Measurements from ENCODE around the gene CEP83.
"Not testable (repeated sequence)": the region's sequence is repeated elsewhere in the genome, so short reads cannot be mapped to it uniquely, and the experiment has no call there.

CEP83 gene

GRCh38 chr12:94374124-94374523 is 85.5 kb downstream of the CEP83 start:
- no peak for DNase-seq

- no peak for DNase-seq
Observed at GRCh38 chr12:94372461-94372860, 87.2 kb downstream of the CEP83 start.

DNA sequence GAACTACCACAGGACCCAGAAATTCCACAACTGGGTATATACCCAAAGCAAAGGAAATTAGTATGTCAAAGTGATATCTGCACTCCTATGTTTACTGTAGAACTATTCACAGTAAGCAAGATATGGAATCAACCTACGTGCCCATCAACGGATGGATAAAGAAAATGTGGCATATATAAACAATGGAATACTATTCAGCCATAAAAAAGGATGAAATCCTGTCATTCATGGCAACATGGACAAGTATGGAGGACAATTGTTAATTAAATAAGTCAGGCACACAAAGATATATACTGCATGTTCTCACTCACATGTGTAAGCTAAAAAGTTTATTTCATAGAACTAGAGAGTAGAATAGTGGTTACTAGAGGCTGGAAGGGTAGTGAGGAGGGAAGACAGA is 97.0 kb downstream of the CEP83 start:
- DNase-seq, result no peak

DNA sequence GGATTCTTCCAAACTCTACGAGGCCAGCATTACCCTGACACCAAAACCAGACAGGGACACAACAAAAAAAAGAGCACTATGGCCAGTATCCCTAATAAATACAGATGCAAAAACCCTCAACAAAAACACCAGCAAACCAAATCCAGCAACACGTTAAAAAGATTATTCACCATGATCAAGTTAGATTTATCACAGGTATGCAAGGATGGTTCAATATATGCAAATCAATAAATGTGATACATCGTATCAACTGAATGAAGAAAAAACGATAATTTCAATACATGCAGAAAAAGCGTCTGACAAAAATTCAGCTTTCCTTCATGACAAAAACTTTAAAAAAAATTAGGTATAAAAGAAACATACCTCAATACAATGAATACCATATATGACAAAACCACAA is 99.9 kb downstream of the CEP83 start:
- DNase-seq, result no peak

DNA sequence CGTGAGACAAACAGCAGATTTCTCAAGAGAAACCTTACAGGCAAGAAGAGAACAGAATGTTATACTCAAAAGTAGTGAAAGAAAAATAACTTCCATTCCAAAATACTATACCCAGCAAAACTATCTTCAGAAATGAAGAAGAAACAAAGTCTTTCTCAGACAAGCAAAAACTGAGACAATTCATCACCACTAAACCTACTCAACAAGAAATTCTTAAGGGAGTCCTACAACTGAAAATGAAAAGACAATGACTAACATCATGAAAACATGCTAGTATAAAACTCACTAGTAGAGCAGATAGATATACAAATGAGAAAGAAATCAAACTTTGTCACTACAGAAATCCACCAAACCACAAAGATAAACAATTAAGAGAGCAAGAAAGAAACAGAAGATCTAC is 106.5 kb downstream of the CEP83 start:
- no peak for DNase-seq

DNA sequence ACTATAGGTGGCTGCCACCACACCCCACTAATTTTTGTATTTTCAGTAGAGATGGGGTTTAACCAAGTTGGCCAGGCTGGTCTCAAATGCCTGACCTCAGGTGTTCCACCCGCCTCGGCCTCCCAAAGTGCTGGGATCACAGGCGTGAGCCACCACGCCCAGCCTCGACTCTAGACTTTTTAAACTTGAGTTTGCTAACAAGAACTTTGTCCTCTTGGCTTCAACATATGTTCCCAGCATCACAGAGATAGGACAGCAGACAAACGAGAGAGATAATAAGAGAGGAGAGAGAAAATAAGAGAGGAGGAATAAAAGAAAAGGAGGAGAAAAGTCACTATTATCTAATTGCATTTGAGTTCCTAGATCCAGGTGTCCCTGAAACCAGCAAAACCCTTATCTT is 119.1 kb downstream of the CEP83 start:
- DNase-seq, result no peak

DNA sequence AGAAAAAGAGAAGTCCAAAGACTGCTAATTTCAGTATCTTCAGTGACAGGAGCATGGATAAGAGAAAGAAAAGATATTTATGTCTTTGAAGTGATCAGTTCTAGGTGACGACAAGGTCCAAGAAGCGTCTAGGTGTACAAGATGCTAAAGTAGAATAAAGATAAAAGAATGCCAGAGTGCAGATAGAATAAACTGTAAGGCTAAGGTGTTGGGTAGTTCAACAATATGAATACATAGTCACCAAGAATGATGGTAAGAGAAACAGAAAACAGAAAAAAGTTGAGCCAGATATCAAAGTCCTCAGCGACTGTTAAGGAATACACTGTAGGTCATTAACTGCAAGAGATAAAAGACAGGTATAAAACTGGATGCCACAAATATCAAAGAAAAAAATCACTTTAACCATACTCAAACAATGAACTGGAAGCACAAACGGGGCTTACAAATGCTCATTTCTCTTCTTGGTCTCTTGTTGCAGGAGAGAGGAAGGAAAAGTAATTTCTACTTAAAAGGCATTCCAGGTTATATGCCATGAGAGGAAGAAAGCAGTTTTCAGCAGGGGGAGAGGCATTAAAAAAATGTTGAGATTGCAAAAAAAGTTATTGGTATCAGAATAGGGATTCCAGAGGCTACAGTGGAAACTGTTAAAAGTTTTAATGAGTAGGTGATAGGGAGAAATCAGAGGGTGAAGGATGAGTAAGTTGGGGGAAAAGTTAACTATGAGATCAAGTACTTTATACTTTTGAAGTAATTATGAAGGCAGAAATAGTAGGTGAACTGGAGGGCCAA is 121.5 kb downstream of the CEP83 start:
- no peak for DNase-seq

- no peak for DNase-seq
Observed at GRCh38 chr12:94336211-94336925, 123.3 kb downstream of the CEP83 start.

DNA sequence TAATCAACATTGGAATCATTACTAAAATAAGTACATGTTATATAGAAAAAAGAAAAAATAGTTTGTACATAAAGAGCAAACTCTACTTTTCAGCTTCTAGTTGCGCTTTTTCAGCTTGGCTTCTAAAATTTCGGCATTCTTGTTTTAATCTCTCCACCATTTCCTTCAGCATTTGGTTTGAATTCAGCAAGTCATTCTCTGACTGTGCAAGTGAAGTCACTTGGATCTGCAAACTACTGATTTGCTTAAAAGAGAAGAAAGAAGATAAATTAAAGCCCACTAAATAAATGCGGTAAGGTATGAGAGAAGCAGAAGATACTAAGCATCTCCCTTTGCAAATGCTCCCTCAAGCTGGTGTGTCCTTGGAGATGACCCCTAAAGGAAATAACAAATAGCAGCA is 126.3 kb downstream of the CEP83 start:
- no peak for DNase-seq

GRCh38 chr12:94329366-94329765 is 130.3 kb downstream of the CEP83 start:
- DNase-seq, result no peak

DNA sequence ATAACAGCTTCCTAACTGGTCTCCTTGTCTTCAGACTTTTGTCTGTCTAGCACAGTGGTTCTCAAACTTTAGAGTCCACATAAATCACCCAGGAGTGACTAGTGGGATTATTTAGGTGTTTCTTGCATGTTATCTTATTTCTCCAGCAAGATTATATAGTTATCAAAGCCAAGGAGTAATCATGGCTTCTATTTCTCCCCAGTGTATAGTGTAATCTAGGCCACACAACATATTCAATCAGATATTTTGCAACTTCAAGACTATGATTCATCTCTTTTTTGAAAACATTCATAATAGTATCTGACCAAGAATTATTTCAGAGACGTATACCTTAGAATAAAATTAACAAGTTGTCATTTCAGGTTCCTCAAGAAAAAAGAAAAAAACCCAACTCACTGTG is 131.9 kb downstream of the CEP83 start:
- DNase-seq, result no peak

DNA sequence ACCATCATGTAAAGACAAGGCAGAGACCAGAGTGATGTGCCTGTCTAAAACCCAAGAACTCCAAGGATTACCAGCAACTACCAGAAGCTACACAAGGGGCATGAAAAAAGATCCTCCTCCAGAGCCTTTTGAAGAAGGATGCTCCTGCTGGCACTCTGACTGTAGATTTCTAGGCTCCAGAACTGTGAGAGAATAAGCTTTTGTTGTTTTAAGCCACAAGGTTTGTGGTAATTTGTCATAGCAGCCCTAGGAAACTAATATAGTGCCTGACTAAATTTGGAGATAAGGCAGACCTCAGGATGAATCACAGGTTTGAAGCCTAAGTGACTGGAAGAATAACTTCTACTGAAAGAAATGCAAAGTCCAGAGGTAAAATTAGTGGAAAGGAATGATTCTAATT is 132.9 kb downstream of the CEP83 start:
- no peak for DNase-seq

DNA sequence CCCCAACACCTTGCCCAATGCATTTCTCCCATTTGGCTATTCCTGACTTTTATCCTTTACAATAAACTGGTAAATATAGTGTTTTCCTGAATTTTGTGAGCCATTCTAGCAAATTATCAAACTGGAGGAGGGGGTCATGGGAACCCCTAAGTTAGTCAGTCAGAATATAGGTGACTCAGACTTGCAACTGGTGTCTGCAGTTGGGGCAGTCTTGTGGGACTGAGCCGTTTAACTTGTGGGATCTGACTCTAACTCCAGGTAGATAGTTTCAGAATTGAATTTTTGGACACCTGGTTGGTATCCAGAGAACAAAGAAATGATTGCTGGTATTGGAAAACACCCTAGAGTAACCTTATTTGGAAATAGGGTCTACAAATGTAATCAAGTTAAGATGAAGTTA is 133.4 kb downstream of the CEP83 start:
- DNase-seq, result no peak

- DNase-seq, result no peak
Observed at GRCh38 chr12:94322346-94322745, 137.3 kb downstream of the CEP83 start.

DNA sequence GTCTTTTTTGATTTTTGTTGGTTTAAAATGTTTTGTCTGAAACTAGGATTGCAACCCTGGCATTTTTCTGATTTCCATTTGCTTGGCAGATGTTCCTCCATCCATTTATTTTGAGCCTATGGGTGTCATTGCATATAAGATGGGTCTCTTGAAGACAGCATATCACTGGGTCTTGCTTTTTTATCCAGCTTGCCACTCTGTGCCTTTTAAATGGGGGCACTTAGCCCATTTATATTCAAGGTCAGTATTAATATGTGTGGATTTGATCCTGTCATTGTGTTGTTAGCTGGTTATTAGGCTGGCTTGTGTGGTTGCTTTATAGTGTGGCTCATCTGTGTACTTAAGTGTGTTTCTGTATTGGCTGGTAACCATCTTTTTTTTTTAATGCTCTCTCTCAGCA is 139.6 kb downstream of the CEP83 start:
- no peak for DNase-seq

DNA sequence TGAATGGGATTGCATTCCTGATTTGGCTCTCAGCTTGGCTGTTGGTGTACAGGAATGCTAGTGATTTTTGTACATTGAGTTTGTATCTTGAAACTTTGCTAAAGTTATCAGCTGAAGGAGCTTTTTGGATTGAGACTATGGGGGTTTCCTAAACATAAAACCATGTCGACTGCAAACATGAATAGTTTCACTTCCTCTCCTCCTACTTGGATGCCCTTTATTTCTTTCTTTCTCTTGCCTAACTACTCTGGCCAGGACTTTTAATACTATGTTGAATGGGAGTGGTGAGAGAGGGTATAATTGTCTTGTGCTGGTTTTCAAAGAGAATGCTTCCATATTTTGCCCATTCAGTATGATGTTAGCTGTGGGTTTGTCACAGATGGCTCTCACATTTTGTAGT is 141.5 kb downstream of the CEP83 start:
- no peak for DNase-seq

DNA sequence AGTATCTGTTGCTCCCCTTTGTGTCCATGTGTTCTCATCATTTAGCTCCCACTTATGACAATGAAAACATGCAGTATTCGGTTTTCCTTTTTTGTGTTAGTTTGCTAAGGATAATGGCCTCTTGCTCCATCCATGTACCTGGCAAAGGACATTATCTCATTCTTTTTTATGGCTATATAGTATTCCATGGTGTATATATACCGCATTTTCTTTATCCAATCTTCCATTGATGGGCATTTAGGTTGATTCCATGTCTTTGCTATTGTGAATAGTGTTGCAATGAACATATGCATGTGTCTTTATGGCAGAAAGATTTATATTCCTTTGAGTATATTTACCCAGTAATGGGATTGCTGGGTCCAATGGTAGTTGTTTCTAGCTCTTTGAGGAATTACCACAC is 143.1 kb downstream of the CEP83 start:
- DNase-seq, result not testable (repeated sequence)

DNA sequence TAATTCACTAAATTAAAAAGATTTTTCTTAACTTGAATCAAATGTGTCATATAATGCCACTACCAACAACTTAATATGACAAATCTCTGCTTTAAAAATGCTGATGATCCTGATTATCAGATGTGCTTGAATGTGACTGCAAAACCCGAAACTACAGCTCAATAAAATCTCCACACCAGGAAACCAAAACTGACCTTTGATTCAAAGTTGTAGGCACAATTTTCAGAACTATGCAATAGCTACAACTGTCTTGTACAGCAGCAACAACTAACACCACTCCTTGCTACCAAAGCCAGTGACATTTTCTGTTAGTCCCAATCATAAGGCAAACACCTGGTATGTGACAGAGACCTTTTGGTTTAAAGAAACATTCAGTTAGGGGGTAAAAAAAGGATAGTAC is 147.3 kb downstream of the CEP83 start:
- DNase-seq, result no peak

DNA sequence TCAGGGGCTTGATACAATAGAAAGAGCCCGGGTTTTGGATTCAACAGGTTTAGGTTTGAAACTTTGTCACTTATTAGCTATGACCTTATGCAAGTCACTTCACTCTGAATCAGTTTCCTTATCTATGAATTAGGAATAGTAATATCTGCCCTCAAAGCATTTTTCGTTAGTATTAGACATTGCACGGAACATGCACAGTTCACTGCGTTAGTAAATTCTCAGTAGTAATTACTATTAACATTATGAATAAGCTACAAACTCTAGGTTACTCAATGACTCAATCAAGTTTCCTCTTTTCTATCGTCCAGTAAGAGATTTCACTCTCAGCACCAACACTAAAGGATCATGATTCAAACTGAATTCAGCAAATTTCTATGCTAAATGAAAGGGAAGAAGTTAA is 150.3 kb downstream of the CEP83 start:
- DNase-seq, result no peak

- DNase-seq, result no peak
Observed at GRCh38 chr12:94308612-94309011, 151.1 kb downstream of the CEP83 start.

DNA sequence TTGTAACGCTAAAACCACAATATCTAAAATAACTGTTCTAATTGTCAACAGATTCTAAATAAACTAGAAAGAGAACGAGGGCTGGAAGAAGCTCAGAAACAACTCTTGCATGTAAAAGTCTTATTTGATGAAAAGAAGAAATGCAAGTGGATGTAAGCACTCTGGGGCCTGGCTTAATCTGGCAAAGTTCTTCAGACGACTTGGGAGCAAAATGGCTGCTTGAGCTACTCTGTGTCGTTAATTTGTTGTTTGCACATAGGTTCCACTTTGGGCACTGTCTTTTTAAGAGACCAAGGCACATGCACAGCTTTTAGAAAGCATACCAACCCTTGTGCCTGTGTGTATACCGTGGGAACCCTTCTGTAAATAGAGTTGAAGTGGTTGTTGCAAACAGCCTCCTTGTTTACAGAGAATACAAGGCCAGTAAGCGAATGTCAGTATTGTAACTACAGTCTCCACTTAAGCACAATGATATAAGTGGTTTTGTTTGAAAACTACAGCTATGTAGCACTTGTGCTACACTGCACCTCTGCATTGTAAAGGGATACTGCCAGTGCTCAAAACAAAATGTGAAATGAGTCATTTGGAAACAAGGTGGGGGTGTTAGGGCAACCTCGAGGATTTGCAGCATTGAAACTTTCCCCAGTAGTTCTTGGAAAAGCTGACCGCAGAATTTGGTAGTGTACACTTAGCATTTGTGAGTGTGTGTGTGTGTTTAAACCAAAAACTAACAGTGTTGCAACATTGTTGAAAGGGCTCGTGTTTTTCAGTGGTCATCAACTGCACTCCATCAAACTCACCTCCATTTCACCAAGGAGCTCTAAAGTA is 154.3 kb downstream of the CEP83 start:
- DNase-seq, result no peak

DNA sequence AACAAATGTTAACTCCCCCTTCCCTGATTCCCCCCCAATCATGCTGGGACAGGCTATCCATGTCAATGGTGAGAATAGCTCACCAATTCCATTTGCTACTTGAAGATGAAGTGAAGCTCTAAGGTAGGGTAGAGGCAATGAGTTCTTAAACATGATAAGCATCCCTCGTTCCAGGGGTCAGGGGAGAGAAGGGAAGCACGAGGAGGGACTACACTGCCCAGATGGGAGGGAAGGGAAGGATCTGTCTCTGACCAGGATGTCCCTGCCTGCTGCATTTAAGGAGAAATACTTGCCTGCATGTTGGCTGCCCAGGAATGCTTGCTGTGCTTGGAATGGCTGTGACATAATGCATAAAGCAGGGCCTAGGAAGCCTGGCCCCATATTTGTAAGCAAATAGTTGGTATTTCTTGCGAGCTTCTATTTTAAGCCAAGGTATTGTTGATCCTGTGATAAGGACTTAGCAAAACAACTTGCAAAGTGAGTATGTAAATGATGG is 155.1 kb downstream of the CEP83 start:
- DNase-seq, result no peak

- DNase-seq, result no peak
Observed at GRCh38 chr12:94304012-94304411, 155.7 kb downstream of the CEP83 start.

DNA sequence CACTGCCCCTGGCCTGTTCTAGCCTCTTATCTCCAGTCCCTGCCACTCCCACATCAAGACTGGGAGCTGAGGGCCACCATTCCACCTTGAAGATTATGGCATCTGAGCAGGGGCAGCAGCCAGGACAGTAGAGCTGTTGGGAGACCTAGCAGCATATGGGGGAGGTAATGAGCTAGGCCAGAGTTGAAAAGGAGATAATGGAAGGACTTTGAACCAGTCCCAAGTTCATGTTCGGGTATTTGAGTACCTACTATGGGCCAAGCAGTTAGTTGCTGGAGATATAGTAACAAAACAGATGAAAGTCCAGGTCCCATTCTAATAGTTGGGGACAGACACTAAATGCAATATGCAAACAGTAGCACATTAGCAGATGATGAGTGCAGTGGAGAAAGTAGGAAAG is 159.8 kb downstream of the CEP83 start:
- DNase-seq, result no peak

Data from activated naive CD4-positive, alpha-beta T cell (primary cell).